K562 (cell line): Measurements from ENCODE around the gene EFCAB8. TPM values are rescaled to one million over a fixed set of nuclear protein-coding genes. Genes with fewer than 3 reads are reported as not detected.

Source experiments
- ATAC-seq: fragments of 200-7000 bp; cut with Tn5 transposase; 3 replicates; pipeline ENCODE4 v1.9.1; 2020; ENCODE audit warnings: moderate library complexity
- BruUV-seq: library from RNA; stranded (reverse); fragments of 400-500 nt; replicated peaks from 2 replicates; lab custom pipeline; 2021; lab: Mats Ljungman, UMichigan
- CTCF ChIA-PET: fragments of 300-600 bp; formaldehyde crosslinking; extraction: SDS; loops from one replicate; lab custom pipeline; 2021; ENCODE audit warnings: low intra/inter-chr PET ratio; lab: Yijun Ruan, JAX
- POLR2A ChIA-PET: fragments of 300-600, 350-650 bp; sonication (Branson Sonifier 250); formaldehyde crosslinking; extraction: SDS; loops from one replicate; lab custom pipeline; 2021; ENCODE audit warnings: antibody characterized with exemption, inconsistent platforms; lab: Yijun Ruan, JAX
- DNase-seq, 4 experiments: peaks; one replicate each; pipeline versions ENCODE4 v3.0.0 to v3.0.0-alpha.2; 2011 to 2018; ENCODE audit warnings: low spot score in 3 of 4, mixed read lengths in 3 of 4; ENCODE audit errors: extremely low read depth in 1 of 4
- FAIRE-seq: peaks from 2 replicates; lab custom pipeline; 2011; peaks lifted over from hg19 to GRCh38; lab: Jason Lieb, UNC
- H2AFZ ChIP-seq: 2 replicates; pipeline ENCODE4 v1.6.0; 2011; ENCODE audit warnings: low read depth, low read length, control low read depth, inconsistent platforms
- H3K27ac ChIP-seq: fragments of 200-600 bp; 3 replicates; pipeline ENCODE4 v1.8.0; 2011; ENCODE audit warnings: low read depth, mild to moderate bottlenecking, control low read depth, inconsistent platforms, low read length, moderate library complexity, mixed read lengths; ENCODE audit errors: extremely low read depth
- H3K27me3 ChIP-seq, 2 experiments: fragments of 300-600 bp in 1 of 2; 2 replicates in 1 of 2; 3 replicates in 1 of 2; pipeline versions ENCODE4 v1.6.0 to v1.8.0; 2011; ENCODE audit warnings: inconsistent platforms in 2 of 2, low read length in 2 of 2, mild to moderate bottlenecking in 1 of 2, mixed read lengths in 1 of 2, moderate library complexity in 1 of 2; ENCODE audit not compliant: control insufficient read depth in 2 of 2, insufficient read depth in 2 of 2
- H3K36me3 ChIP-seq: fragments of 300-600 bp; 3 replicates; pipeline ENCODE4 v1.8.0; 2011; ENCODE audit warnings: mild to moderate bottlenecking, low read length, inconsistent platforms; ENCODE audit not compliant: control insufficient read depth, insufficient read depth
- H3K4me1 ChIP-seq, 2 experiments: fragments of 200-600 bp in 1 of 2; replicated peaks in 1 of 2; 2 replicates in 1 of 2; 3 replicates in 1 of 2; pipeline versions ENCODE4 v1.5.1 to v1.8.0; 2011; ENCODE audit warnings: inconsistent platforms in 2 of 2, low read length in 2 of 2, mild to moderate bottlenecking in 1 of 2, mixed read lengths in 1 of 2, moderate library complexity in 1 of 2; ENCODE audit not compliant: control insufficient read depth in 2 of 2, insufficient read depth in 2 of 2
- H3K4me2 ChIP-seq: 2 replicates; pipeline ENCODE4 v1.6.1; 2011; ENCODE audit warnings: low read length, control low read depth, inconsistent platforms, mixed read lengths; ENCODE audit not compliant: insufficient read depth
- H3K4me3 ChIP-seq: fragments of 200-600 bp; sonication (generic), shearing (Covaris generic); 2 replicates; pipeline ENCODE4 v1.5.1; 2016; ENCODE audit warnings: control low read depth, inconsistent platforms
- H3K79me2 ChIP-seq: fragments of 200-600 bp; 3 replicates; pipeline ENCODE4 v1.8.0; 2011; ENCODE audit warnings: low read length, inconsistent platforms; ENCODE audit not compliant: control insufficient read depth, insufficient read depth
- H3K9ac ChIP-seq, 2 experiments: 2 replicates each; pipeline versions ENCODE4 v1.6.0 to v1.6.1; 2011; ENCODE audit warnings: low read depth in 2 of 2, low read length in 2 of 2, control low read depth in 1 of 2, inconsistent platforms in 1 of 2, mild to moderate bottlenecking in 1 of 2, mixed read lengths in 1 of 2; ENCODE audit not compliant: insufficient read depth in 1 of 2
- H3K9me1 ChIP-seq: one replicate; pipeline ENCODE4 v1.6.0; 2011; ENCODE audit warnings: inconsistent platforms, mild to moderate bottlenecking, low read length, moderate library complexity; ENCODE audit not compliant: control insufficient read depth, insufficient read depth
- H3K9me3 ChIP-seq: replicated peaks from 2 replicates; pipeline ENCODE4 v1.5.1; 2011; ENCODE audit warnings: low read depth, low read length, inconsistent platforms; ENCODE audit not compliant: control insufficient read depth, insufficient read depth
- H4K20me1 ChIP-seq: replicated peaks from 2 replicates; pipeline ENCODE4 v1.6.1; 2011; ENCODE audit warnings: low read length, inconsistent platforms, mixed read lengths; ENCODE audit not compliant: control insufficient read depth, insufficient read depth
- ATF1 ChIP-seq, 2 experiments: fragments of 450-650 bp in 1 of 2; IDR thresholded peaks; 2 replicates each; pipeline ENCODE4 v1.6.1; 2016; ENCODE audit warnings: missing compliant biosample characterization in 1 of 2, missing genetic modification characterization in 1 of 2
- DDX20 ChIP-seq: fragments of 450-650 bp; IDR thresholded peaks from 2 replicates; pipeline ENCODE4 v1.6.1; 2016; ENCODE audit warnings: missing genetic modification characterization, low read depth, mild to moderate bottlenecking, missing compliant biosample characterization, moderate library complexity
- ETV6 ChIP-seq, 3 experiments: fragments of 150-350 bp in 1 of 3; sonication (generic) in 1 of 3; formaldehyde crosslinking in 1 of 3; IDR thresholded peaks; 2 replicates each; pipeline versions ENCODE4 v1.6.1 to v1.8.0; 2014 to 2022; ENCODE audit warnings: borderline replicate concordance in 2 of 3, low read depth in 2 of 3, antibody characterized with exemption in 1 of 3, low read length in 1 of 3, mild to moderate bottlenecking in 1 of 3, missing genetic modification reagents in 1 of 3
- FOXM1 ChIP-seq, 2 experiments: fragments of 450-650 bp in 1 of 2; sonication (generic) in 1 of 2; formaldehyde crosslinking in 1 of 2; IDR thresholded peaks; 2 replicates each; pipeline versions ENCODE4 v1.6.1 to v1.9.0; 2017 to 2022; ENCODE audit warnings: low read depth in 2 of 2, mild to moderate bottlenecking in 2 of 2, missing genetic modification reagents in 1 of 2, moderate library complexity in 1 of 2
- HDAC8 ChIP-seq: fragments of 450-650 bp; IDR thresholded peaks from 2 replicates; pipeline ENCODE4 v1.6.1; 2016; ENCODE audit warnings: mild to moderate bottlenecking, missing genetic modification characterization, moderate library complexity, missing compliant biosample characterization
- PHTF2 ChIP-seq: fragments of 250-450 bp; sonication (Bioruptor Pico); IDR thresholded peaks from 2 replicates; pipeline ENCODE4 v1.5.0; 2021; ENCODE audit warnings: mild to moderate bottlenecking
- POLR2AphosphoS2 ChIP-seq: IDR thresholded peaks from 2 replicates; pipeline ENCODE4 v1.6.1; 2012; ENCODE audit warnings: low read length, improper control_type of control experiment
- SMARCB1 ChIP-seq: IDR thresholded peaks from 2 replicates; pipeline ENCODE4 v1.6.1; 2011; ENCODE audit warnings: improper control_type of control experiment, low read depth; ENCODE audit not compliant: insufficient read length
- ZBTB17 ChIP-seq: fragments of 450-650 bp; formaldehyde crosslinking; IDR thresholded peaks from 2 replicates; pipeline ENCODE4 v1.4.0; 2020; ENCODE audit warnings: mild to moderate bottlenecking
- ZNF175 ChIP-seq: fragments of 200-800 bp; sonication (Bioruptor generic); IDR thresholded peaks from 2 replicates; pipeline ENCODE4 v1.6.1; 2016; ENCODE audit warnings: low read depth, mild to moderate bottlenecking, missing genetic modification characterization, missing compliant biosample characterization
- ZNF277 ChIP-seq: fragments of 250-450 bp; sonication (Bioruptor Pico); IDR thresholded peaks from 2 replicates; pipeline ENCODE4 v1.8.0; 2022; ENCODE audit warnings: inconsistent platforms, mild to moderate bottlenecking, moderate library complexity, borderline replicate concordance
- WGBS: fragments of 100-300 bp; shearing (Covaris generic); methylation state at CpG from one replicate; pipeline ENCODE4 v1.1.6; 2016; ENCODE audit warnings: low coverage, mixed read lengths; ENCODE audit not compliant: insufficient coverage; ENCODE audit errors: missing lambda C conversion rate; 5-methylcytosine and 5-hydroxymethylcytosine counted together
- in situ Hi-C: fragments of 300-500 bp; cut with MboI; formaldehyde crosslinking; loops from 4 replicates; pipeline ENCODE4 v1.15.0; 2018; ENCODE audit warnings: inconsistent platforms, mixed read lengths
- intact Hi-C: fragments of 100-400 bp; cut with micrococcal nuclease; formaldehyde crosslinking; loops from 2 replicates; pipeline ENCODE4 v1.14.2; 2022
- polyA plus RNA-seq, 8 experiments: library from polyadenylated mRNA; depleted of rRNA in 4 of 8; stranded (reverse) in 5 of 8; unstranded in 3 of 8; fragments of >200 nt; fragmentation: Nextera tagmentation in 2 of 8; fragmentation: Illumina TruSeq in 1 of 8; extraction: Ambion mirVana in 2 of 8; extraction: Trizol in 1 of 8; gene quantifications; 2 replicates each; pipeline versions ENCODE4 v1.2.1 to v1.2.3, GENCODE V29; 2011 to 2014; ENCODE audit warnings: inconsistent platforms in 1 of 8, missing spikeins in 1 of 8
- total RNA-seq, 7 experiments: library from RNA; depleted of rRNA in 6 of 7; stranded (reverse); fragments of >200 nt in 6 of 7; fragmentation: Illumina TruSeq in 2 of 7; extraction: Trizol in 2 of 7; gene quantifications; 2 replicates each; pipeline versions ENCODE4 v1.2.1 to v1.2.3, GENCODE V29; 2011 to 2021; ENCODE audit warnings: low replicate concordance in 1 of 7
- TF ChIP-seq, protein P1 (sequence below), 2 experiments: IDR thresholded peaks; 2 replicates each; pipeline ENCODE4 v1.6.1; 2011; ENCODE audit warnings: borderline replicate concordance in 1 of 2, control low read depth in 1 of 2, low read depth in 1 of 2, low read length in 1 of 2, mild to moderate bottlenecking in 1 of 2, mixed read lengths in 1 of 2, moderate library complexity in 1 of 2; ENCODE audit not compliant: insufficient read depth in 1 of 2, insufficient read length in 1 of 2, poor library complexity in 1 of 2, severe bottlenecking in 1 of 2; ENCODE audit errors: extremely low read depth in 1 of 2

EFCAB8 gene
- total and polyA plus RNA-seq, 9 of the 15 experiments (the other 6 are each of a cell fraction or from before 2014, with no cell fraction given): 0.03 to 0.18 (median 0.11) TPM; not detected in 6

GRCh38 chr20:32918296-32918695, 59.6 kb downstream of the EFCAB8 start:
- ATAC-seq (no peak), DNase-seq (no peak), FAIRE-seq (no peak)
- Histone ChIP-seq H3K9me3 (0 out of 2 replicates have a peak, but pooled peaks cover 2% of the 10 kb centered on the region), H3K79me2 (no peaks in the 10 kb centered on the region), H3K4me1 (no peaks in the 10 kb centered on the region; a peak in 1 of 5 replicates), H3K27me3 (peaks cover 0 to 33% of the 10 kb centered on the region in 2 experiments; a peak in 3 of 5 replicates), H4K20me1 (no peaks in the 10 kb centered on the region), H3K4me3 (no peak overlapping the region), H3K36me3 (no peaks in the 10 kb centered on the region), H3K9me1 (no peaks in the 10 kb centered on the region), H2AFZ (no peak overlapping the region), H3K27ac (no peak overlapping the region), H3K9ac (no peak overlapping the region), H3K4me2 (no peak overlapping the region)
- intact Hi-C loops (no loop called here), in situ Hi-C loops (no loop called here)
- WGBS: 1% methylated on average over 12 of the region's 12 CpGs
- CTCF ChIA-PET: no interaction called here
- POLR2A ChIA-PET: no interaction called here
- TF ChIP-seq POLR2AphosphoS2: no peak
- no TSS peak for BruUV-seq

DNA sequence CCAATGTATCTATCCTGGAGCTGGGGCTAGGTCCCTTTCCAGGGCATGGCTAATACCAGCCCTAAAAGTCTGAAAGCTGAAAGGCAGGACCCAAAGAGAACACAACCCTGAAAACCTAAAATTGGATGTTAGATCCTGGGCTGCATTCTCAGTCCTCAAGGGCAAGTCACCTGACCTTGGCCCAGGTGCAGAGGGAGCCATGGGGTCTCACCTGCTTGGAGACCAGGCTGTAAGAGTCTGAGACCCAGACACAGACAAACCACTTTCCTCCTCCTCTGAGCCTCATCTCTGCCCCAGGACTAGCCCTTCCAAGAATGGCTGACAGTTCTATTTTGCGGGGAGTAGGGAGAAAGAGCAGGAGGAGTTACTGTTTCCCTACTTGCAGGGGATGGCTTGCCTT, 60.0 kb downstream of the EFCAB8 start:
- intact Hi-C loops: no loop called here
- TF ChIP-seq FOXM1 (IDR thresholded peaks at IDR 0.05; ENCODE audit: low read depth) (no peak), FOXM1 (CRISPR knock-in tag; IDR thresholded peaks at IDR 0.05; ENCODE audit: low read depth) (no peak), POLR2AphosphoS2 (no peak), ATF1 (CRISPR knock-in tag; IDR thresholded peaks at IDR 0.05) (no peak), ATF1 (tag; IDR thresholded peaks at IDR 0.05) (no peak), DDX20 (tag) (no peak), HDAC8 (tag) (no peak), ETV6 (IDR thresholded peaks at IDR 0.05; ENCODE audit: borderline replicate concordance in 1 of 2, low read depth in 2 of 2, low read length in 1 of 2) (no peak), ETV6 (CRISPR knock-in tag; IDR thresholded peaks at IDR 0.05; ENCODE audit: borderline replicate concordance) (no peak), ZNF175 (CRISPR knock-in tag) (no peak), PHTF2 (CRISPR knock-in tag) (no peak), ZBTB17 (CRISPR knock-in tag) (no peak), ZNF277 (CRISPR knock-in tag) (no peak), SMARCB1 (no peak)
- TF ChIP-seq, protein P1, sequence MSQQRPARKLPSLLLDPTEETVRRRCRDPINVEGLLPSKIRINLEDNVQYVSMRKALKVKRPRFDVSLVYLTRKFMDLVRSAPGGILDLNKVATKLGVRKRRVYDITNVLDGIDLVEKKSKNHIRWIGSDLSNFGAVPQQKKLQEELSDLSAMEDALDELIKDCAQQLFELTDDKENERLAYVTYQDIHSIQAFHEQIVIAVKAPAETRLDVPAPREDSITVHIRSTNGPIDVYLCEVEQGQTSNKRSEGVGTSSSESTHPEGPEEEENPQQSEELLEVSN (IDR thresholded peaks at IDR 0.05; ENCODE audit: borderline replicate concordance in 1 of 2, extremely low read depth in 1 of 2, insufficient read depth in 1 of 2, insufficient read length in 1 of 2, low read depth in 1 of 2, low read length in 1 of 2, poor library complexity in 1 of 2, severe bottlenecking in 1 of 2): no peak

More for the DNA sequence above, 60.0 kb downstream of the EFCAB8 start:
- H3K36me3 ChIP-seq: no peaks in the 10 kb centered on the region
- FAIRE-seq (no peak), ATAC-seq (no peak), DNase-seq (no peak)
- BruUV-seq: no TSS peak
- no peaks in the 10 kb centered on the region for H3K9me1 ChIP-seq
- H3K9me3 ChIP-seq: 0 out of 2 replicates have a peak, but pooled peaks cover 2% of the 10 kb centered on the region
- H3K9ac ChIP-seq: no peak overlapping the region
- H3K27me3 ChIP-seq: peaks cover 0 to 33% of the 10 kb centered on the region in 2 experiments; a peak in 3 of 5 replicates
- H3K79me2 ChIP-seq: no peaks in the 10 kb centered on the region
- ChIA-PET CTCF (no interaction called here), POLR2A (no interaction called here)
- H4K20me1 ChIP-seq: no peaks in the 10 kb centered on the region
- H2AFZ ChIP-seq: no peak overlapping the region
- H3K4me3 ChIP-seq: no peak overlapping the region
- 6% methylated on average over 1 of the region's 1 CpG for WGBS
- H3K4me1 ChIP-seq: no peaks in the 10 kb centered on the region; a peak in 1 of 5 replicates
- no peak overlapping the region for H3K27ac ChIP-seq
- in situ Hi-C loops: no loop called here
- H3K4me2 ChIP-seq: no peak overlapping the region
